Left renal cortex interstitium (tissue), 4 donors: ENCODE data around the gene NTN1. TPM values are rescaled to one million over a fixed set of nuclear protein-coding genes. Genes with fewer than 3 reads are reported as not detected.

Experiments used
- DNase-seq, 4 donors: peaks; one replicate each; pipeline ENCODE4 v3.0.0-alpha.2; 2013; ENCODE audit warnings: low read depth in 4 of 4, low spot score in 2 of 4, missing footprints in 1 of 4
- polyA plus RNA-seq, 4 donors: library from polyadenylated mRNA; unstranded; fragments of 120-200 nt; gene quantifications; one replicate each; pipeline ENCODE4 v1.2.1, GENCODE V29; 2013; ENCODE audit not compliant: insufficient read length in 4 of 4

Gene NTN1
- polyA plus RNA-seq, 4 donors, result 2.1 to 10.4 (median 5.7) TPM

DNA sequence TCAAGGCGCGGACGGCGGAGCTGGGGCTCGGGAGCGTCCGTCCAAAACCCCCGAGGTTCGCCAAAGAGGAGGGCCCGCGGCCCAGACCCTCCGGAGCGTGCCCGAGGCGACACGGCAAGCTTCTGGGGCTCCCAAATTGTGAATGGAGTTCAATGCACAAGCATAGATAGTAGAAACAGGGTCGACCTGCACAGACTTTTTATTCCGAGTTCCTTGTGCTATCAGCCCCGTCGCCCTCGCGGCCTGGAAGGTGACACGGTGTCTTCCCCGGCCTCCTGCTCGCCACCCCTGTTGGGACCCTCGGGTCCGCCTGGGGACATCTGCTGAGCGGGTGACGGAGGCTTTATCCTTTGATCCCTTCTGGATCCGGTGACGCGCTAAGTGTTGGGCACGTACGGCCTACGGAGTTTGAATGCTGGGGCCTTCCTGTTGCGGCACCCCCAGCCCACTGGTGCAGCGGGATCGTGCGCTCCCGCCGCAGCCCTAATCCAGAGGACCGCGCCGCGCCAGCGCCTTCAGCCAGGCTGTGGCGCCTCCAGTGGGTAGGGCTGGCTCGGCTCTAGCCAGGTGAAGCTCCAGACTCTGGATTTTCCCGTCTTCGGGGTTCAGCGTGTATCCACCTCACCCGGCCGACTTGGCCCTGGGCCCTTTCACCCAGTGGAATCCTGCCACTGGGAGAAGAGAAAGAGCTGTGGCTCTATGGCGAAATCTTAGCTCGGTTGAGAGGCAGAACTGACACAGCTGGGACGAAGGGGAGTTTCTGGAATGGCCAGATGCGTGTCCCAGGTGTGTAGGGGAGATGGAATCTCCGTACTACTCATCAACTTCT lies 17.0 kb upstream of the NTN1 start:
- no peak for DNase-seq

DNA sequence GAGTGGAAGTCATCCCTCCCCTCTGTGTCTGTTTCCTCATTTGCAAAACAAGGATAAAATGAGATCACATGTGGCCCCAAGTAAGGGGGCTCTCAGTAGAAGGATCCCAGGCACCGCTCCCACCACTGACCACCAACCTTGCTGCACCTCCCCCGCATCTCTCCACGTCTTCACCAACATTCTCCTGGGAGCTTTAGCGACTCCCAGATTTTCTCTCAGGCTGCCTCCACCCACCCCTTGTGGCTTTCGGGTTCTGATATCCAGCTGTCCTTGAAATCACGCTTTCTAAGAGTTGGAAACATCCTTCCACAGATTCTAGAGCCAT lies 16.4 kb upstream of the NTN1 start:
- DNase-seq, result no peak

DNA sequence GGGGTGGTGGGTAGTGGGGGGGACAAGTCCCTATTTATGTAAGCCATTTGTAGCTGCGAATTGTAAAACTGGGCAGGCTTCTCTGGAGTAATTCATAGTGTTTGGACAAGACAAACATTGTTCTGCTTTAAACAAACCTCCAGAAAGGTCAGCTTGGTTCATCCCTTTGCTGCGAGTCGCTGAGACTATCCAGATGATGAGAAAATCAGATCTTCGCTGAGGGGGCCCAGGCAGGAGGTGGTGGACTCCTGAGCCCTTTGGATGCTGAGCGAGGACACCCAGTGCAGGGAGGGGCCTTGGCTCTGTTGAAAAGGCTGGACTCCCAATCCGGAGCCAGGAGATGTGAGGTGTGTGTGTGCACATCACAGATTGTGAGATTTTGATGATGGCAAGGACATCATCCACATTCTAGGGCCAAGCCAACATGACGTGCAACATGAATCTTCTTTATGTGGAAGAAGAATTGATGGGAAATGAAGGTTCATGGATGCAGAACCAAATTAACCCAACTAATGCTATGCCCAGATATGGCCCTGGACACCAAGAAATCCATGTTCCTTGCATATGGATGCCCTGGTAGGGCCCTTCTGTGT lies 15.0 kb upstream of the NTN1 start:
- DNase-seq, result no peak

- no peak for DNase-seq
Observed at GRCh38 chr17:9007052-9007714, 14.1 kb upstream of the NTN1 start.

GRCh38 chr17:9009096-9009495 lies 12.2 kb upstream of the NTN1 start:
- DNase-seq, result no peak

DNA sequence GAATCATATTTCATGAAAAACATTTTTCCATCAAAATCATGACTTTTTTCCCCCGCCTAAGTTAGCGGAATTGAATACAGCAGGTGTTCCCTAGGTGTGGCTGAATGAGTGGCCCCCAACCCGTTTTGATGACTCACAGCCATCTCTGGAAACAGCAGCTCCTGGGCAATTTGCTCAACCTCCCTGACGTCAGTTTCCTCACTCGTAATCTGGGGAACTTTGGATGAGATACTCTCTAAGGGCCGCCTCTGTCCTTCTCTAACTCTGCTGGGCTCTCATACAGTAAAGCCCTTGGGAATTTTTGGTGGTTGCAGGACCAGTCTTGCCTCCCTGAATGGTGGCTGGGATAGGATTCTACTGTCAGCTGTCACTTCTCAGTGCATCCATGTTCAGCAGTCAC lies 11.6 kb upstream of the NTN1 start:
- no peak for DNase-seq

GRCh38 chr17:9011001-9011400 lies 10.3 kb upstream of the NTN1 start:
- DNase-seq, result no peak

GRCh38 chr17:9016941-9017552 lies 4.3 kb upstream of the NTN1 start:
- no peak for DNase-seq

DNA sequence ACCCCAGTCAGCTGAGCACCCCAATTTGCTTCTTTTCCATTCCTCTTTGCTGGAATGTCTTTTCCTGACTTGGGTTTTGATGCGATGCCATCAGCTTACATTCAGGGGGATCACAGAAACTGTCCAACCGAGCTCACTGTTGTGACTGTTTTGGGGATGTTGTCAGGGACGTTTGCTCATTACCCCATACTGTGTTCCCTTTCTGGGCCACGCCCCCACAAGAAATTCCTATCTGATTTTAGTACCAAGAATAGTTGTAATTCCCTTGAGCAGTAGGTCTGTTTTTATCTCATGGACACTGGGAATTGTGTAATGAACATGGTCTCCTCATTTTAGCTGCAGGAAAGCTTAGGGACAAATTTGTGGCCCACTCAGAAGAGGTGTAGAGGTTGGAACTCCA lies 2.6 kb upstream of the NTN1 start:
- DNase-seq, result no peak

- no peak for DNase-seq
Observed at GRCh38 chr17:9020096-9020823, 1.1 kb upstream of the NTN1 start.

DNA sequence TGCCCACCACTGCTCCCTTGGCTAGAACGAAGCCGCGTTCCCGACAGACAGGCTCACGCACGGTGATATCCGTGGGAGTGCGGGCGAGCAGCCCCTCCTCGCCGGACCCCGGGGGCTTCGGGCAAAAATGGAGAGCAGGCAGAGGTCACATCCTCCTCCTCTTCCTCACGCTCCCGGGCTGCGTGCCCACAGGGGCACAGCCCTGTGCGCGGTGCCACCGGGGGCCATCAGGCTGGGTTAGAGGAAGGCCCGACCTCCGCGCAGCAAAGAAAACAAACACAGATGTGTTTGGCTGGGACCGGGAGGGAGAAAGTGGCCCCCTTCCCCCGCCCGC lies 519 bp upstream of the NTN1 start:
- DNase-seq, result no peak

DNA sequence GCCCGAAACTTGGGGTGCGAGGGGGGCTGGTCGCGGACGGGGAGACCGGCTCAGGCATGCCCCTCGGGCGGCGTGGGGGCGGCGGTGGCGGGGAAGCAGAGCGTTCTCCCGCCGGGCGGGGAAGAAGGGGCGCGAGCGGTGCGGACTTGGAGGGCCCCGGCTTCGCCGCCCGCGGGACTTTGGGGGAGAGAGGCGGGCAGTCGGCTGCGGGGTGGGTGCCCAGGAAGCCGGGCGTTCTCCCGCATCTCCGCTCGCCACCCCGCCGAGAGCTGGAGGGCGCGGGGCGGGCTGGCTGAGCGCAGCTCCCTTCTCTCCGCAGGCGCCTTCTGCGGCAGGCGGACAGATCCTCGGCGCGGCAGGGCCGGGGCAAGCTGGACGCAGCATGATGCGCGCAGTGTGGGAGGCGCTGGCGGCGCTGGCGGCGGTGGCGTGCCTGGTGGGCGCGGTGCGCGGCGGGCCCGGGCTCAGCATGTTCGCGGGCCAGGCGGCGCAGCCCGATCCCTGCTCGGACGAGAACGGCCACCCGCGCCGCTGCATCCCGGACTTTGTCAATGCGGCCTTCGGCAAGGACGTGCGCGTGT lies 772 bp downstream of the NTN1 start:
- no peak for DNase-seq

GRCh38 chr17:9022573-9023391 lies 1.5 kb downstream of the NTN1 start:
- DNase-seq, result no peak

DNA sequence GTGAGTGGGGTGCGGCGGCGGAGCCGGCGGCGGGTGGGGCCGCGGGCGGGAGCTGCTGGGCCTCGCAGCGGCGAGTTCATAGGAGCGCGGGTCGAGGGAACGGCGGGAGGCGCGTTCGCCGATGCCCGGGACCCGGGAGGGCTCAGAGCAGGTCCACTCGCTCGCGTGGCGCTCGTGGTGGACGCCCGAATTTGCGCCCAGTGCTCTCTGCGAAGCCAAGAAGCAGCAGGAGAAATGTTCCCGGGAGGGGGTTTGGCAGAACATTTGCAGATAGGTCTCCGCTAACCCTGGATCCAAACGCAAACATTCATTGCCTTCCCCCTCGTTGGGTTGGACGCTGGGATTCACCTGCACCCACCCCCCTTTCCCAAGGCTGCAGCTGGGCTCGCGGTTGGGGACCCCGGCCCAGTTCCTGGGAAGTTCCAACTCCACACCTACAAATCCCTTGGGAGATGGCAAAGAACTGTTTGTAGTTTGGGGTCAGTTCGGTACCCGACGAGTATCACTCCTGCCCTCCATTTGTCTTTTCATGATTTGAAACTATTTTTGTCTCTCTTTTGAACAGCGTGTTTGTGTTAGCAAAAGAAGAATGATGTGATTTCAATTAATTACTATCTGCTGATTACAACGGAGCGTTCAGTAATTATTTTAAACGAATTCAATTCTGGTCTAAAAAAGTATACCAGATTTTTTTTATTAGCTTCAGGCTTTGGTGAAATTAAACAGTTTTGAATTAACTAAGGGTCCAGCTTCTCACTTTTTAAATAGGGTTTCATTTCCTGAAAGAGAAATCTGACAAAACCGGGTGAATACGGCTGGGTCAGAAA lies 2.3 kb downstream of the NTN1 start:
- DNase-seq, result no peak

- DNase-seq, result no peak
Observed at GRCh38 chr17:9024497-9024896, 3.2 kb downstream of the NTN1 start.

DNA sequence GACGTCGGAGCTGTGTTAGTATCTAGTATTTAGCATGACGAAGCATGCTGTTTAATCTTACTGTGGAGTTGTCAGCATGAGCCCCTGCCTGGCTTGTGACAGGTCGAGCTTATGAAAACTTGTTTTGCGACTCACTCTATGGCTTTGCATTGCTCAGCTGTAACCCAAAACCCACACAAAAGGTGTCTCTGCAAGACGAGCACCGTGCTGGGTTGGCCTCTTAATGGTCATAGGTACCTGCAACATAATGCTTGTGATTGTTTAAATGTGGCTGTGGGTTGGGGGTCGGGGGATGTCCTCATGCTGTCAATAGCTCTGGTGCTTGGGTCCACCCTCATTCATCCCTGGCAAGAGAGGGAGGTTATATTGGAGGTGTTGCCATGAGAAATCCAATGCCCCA lies 5.4 kb downstream of the NTN1 start:
- no peak for DNase-seq

DNA sequence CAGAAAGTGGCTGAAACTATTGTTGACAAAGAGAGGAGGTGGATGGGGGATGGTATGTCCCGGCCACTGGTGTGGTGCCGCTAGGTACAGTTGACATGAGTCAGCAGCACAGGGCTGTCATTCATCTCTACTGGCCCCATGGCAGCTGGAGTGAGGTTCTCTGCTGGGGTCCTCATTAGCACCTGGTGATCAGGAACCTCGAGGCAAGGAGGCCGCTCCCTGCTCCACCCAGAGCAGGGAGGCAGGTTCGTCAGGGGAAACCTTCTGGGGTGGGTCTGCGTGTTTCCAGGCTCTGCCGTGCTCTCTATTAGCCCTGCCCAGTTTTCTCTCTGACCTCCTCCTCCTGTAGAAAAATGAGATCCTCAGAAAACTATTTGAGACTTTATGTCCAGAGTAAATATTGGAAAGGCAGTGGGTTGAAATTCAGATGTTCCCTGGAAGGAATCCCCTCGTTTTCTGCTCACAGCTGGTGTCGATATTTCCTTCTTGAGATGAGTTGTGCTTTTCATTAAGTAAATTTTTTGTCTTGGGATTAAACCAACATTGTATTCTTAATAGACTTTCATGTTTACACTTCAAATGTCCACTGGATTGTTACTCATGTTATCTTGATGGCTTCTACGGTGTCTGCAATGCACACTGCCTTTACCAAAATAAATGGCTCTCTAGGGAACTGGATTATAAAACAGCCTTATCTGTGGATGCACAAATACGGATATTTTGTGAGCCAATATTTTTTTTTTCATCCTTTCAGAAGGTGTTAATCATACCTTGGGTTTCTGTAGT lies 7.1 kb downstream of the NTN1 start:
- no peak for DNase-seq

GRCh38 chr17:9028988-9029570 lies 7.8 kb downstream of the NTN1 start:
- DNase-seq, result no peak
